ENCODE results near the gene BLOC1S3. TPM values are rescaled to one million over a fixed set of nuclear protein-coding genes. Genes with fewer than 3 reads are reported as not detected.

The BLOC1S3 gene
- total RNA-seq, 1 donor from 2014 or later = 5.0 TPM

GRCh38 chr19:45175515-45176345 is 2.9 kb upstream of the BLOC1S3 start:
- no peak for DNase-seq (ENCODE audit: low spot score)
- intact Hi-C loops (cut with DNase I) = loop anchor here (5.0 kb wide), 2 partner anchors 83 to 98 kb away; partner anchors contain the start of genes GEMIN7, PPP1R37 and ZNF296

DNA sequence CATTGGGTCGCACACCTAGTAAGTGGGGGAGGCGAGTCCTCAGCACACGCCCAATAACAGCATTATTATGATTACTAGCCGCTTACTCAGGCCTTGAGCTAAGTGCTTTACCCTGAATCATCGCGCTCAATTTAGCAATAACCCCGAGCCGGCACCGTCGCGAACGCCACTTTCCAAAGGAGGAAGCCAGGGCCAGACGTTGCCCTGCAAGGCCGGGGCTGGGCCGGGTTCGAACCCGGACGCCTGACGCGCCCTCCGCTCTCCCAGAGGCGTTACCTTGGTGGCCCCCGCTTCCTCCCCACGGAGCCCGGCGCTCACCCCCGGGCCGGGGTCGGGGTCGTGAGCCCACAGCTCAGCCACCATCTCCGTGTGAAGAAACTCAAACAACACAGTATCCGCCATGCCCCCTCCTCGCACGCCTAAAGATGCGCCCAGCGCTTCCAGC is 745 bp upstream of the BLOC1S3 start, which contains the start of gene TRAPPC6A:
Gene TRAPPC6A (minus strand): TSS at position 421 of the 445 bp plus-strand sequence. CDS start 19 bp downstream, at position 402.
- intact Hi-C loops (cut with DNase I) = loop anchor here (5.0 kb wide), 2 partner anchors 86 to 101 kb away; partner anchors contain the start of genes GEMIN7, PPP1R37 and ZNF296
- no peak for DNase-seq (ENCODE audit: low spot score)

GRCh38 chr19:45179072-45179891 is 698 bp downstream of the BLOC1S3 start:
- DNase-seq (ENCODE audit: low spot score) = no peak
- intact Hi-C loops (cut with DNase I) = loop anchor here (5.0 kb wide), 2 partner anchors 87 to 102 kb away; partner anchors contain the start of genes GEMIN7, PPP1R37 and ZNF296

- intact Hi-C loops (cut with DNase I) = loop anchor here (5.0 kb wide), 2 partner anchors 88 to 103 kb away; partner anchors contain the start of genes GEMIN7, PPP1R37 and ZNF296
- no peak for DNase-seq (ENCODE audit: low spot score)
These were observed 1.3 kb downstream of the BLOC1S3 start for GRCh38 chr19:45179892-45180370.

DNA sequence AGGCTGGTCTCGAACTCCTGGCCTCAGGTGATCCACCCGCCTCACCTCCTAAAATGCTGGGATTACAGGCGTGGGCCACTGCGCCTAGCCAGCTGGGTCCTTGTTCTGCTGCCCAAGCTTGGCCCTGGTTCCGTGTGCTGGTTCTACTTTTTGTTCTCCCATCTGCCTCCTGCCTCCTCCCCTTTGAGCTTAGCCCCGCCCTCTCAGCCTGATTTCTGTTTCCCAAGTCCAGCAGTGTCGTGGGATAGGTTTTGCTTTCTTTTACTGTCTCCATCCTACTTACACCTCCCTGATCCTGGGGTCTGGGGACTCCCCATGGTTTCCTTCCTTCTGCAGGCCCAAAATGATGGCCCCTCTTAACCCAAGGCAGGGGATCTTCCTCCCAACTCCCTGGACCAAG is 2.4 kb downstream of the BLOC1S3 start:
- intact Hi-C loops (cut with DNase I) = no loop called here
- DNase-seq (ENCODE audit: low spot score) = no peak

DNA sequence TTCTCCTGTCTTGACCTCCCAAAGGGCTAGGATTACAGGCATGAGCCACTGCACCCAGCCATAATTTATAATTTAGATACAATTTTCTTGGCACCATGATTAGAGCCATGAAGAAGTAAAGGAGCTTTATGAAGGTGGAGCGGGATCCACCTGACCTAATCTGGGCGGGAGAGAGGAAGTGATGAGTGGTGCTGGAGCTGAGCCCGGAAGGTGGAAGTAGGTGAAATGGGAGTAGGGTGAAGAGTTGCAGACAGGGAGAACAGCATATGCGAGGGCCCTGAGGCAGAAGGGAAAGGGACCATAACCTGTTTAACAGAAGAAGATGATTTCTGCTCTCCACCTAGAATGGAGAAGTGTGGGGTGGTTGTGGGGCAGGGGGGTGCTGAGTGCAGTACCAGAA is 4.2 kb downstream of the BLOC1S3 start:
- intact Hi-C loops (cut with DNase I) = no loop called here
- no peak for DNase-seq (ENCODE audit: low spot score)

DNA sequence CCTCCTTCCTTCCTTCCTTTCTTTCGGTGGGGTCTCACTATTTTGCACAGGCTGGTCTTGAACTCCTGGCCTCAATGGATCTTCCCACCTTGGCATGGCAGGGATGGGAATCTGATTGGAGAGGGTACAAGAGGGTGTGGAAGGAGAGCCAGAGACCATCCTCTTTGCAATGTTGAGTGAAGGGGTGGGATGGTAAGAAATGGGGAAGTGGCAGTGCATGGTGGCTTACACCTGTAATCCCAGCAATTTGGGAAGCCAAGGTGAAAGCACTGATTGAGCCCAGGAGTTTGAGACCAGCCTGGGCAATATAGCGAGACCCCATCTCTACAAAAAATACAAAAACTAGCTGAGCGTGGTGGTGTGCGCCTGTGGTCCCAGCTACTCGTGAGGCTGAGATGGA is 5.5 kb downstream of the BLOC1S3 start:
- DNase-seq (ENCODE audit: low spot score) = no peak
- intact Hi-C loops (cut with DNase I) = no loop called here

GRCh38 chr19:45186509-45187334 is 8.1 kb downstream of the BLOC1S3 start:
- DNase-seq (ENCODE audit: low spot score) = no peak
- intact Hi-C loops (cut with DNase I) = no loop called here

- intact Hi-C loops (cut with DNase I) = no loop called here
- no peak for DNase-seq (ENCODE audit: low spot score)
These were observed 9.0 kb downstream of the BLOC1S3 start for GRCh38 chr19:45187421-45188100.

- DNase-seq (ENCODE audit: low spot score) = no peak
- intact Hi-C loops (cut with DNase I) = loop anchor here (10.0 kb wide), 1 partner anchor 155 kb away; the partner anchor contains the start of gene KLC3
These were observed 11.4 kb downstream of the BLOC1S3 start for GRCh38 chr19:45189971-45190370.

DNA sequence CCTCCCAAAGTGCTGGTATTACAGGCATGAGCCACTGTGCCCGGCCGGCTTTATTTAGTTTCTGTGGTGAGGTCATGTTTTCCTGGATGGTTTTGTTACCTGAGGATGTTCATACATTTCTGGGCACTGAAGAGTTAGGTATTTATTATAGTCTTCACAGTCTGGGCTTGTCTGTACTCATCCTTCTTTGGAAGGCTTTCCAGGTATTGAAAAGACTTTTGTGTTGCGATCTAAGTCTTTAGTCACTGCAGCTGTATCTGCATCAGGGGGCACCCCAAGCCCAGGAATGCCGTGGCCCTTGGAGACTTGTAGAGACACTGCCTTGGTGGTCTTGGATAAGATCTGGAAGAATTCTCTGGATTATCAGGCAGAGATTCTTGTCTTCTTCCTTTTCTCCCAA is 12.8 kb downstream of the BLOC1S3 start:
- intact Hi-C loops (cut with DNase I) = loop anchor here (10.0 kb wide), 1 partner anchor 153 kb away; the partner anchor contains the start of gene KLC3
- no peak for DNase-seq (ENCODE audit: low spot score)

DNA sequence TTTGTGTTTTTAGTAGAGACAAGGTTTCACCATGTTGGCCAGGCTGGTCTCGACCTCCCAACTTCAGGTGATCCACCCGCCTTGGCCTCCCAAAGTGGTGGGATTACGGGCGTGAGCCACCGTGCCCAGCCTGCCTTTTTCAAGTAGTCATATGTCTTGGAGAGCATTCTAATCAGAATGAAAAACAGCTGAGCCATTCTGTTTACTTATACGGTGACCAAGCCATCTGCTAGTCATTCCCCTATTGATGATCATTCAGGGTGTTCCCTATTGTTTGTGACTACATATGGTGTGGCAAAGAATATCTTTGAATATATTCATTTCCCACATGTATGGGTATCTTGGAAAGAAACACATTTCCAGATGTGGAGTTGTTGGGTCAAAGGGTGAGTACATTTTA is 17.2 kb downstream of the BLOC1S3 start:
- intact Hi-C loops (cut with DNase I) = loop anchor here (10.0 kb wide), 1 partner anchor 149 kb away; the partner anchor contains the start of gene KLC3
- no peak for DNase-seq (ENCODE audit: low spot score)

DNA sequence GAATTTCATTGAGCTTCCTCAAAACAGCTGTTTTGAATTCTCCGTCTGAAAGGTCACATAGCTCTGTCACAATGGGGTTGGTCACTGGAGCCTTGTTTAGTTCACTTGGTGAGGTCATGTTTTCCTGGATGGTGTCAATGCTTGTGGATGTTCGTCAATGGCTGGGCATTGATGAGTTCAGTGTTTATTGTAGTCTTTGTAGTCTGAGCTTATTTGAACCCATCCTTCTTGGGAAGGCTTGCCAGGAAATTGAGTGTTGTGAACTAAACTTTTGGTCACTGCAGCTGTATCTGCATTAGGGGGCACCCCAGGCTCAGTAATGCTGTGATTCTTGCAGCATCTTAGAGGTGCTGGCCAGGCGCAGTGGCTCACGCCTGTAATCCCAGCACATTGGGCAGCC is 22.0 kb downstream of the BLOC1S3 start:
- no peak for DNase-seq (ENCODE audit: low spot score)

DNA sequence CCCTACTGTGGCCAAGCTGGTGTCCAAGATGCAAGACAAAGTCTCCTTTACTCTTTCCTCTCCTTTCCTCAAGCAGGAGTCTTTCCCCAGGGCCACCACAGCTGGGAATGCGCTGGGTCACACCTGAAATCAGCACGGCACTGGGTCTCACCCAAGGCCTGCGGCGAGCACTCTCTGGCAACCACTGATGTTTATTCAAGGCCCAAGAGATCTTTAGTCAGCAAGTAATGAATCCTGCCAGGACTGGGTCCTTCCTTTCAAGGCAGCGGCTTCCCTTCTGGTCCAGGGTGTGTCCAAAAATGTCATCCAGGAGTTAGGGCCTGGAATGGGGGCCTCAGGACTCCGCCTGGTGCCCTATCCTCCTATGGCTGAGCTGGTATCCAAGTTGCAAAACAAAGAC is 24.1 kb downstream of the BLOC1S3 start:
- DNase-seq (ENCODE audit: low spot score) = no peak
- intact Hi-C loops (cut with DNase I) = no loop called here

More for the DNA sequence above, 22.0 kb downstream of the BLOC1S3 start:
- intact Hi-C loops (cut with DNase I) = loop anchor here (2.0 kb wide), 1 partner anchor 50 kb away; the partner anchor contains the start of gene MARK4

DNA sequence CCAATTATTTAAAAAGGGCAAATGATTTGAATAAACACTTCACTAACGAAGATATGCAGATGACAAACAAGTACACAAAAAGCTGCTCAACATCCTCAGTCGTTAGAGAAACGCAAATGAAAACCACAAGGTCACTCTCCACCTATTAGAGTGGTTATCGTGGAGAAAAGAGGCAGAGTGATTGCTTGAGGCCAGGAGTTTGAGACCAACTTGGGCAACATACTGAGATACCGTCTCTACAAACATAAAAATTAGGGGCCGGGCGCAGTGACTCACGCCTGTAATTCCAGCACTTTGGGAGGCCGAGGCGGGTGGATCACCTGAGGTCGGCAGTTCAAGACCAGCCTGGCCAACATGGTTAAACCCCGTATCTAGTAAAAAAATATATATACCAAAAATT is 27.2 kb downstream of the BLOC1S3 start:
- no peak for DNase-seq (ENCODE audit: low spot score)
- intact Hi-C loops (cut with DNase I) = no loop called here

DNA sequence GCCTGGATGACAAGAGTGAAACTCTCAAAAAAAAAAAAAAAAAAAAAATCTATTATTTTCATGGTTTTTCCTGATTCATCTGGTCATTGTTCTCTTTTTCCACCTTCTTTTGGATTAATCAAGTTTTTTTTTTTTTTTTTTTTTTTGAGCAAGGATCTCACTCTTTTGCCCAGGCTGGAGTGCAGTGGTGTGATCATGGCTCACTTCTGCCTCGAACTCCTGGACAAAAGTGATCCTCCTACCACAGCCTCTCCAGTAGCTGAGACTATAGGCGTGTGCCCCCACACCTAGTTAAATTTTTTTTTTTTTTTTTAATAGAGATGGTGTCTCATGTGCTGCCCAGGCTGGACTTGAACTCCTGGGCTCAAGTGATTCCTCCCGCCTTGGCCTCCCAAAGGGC is 27.7 kb downstream of the BLOC1S3 start:
- intact Hi-C loops (cut with DNase I) = no loop called here
- no peak for DNase-seq (ENCODE audit: low spot score)

GRCh38 chr19:45211751-45212381 is 33.3 kb downstream of the BLOC1S3 start:
- intact Hi-C loops (cut with DNase I) = loop anchor here (2.0 kb wide), 1 partner anchor 33 kb away; the partner anchor contains the start of gene EXOC3L2
- no peak for DNase-seq (ENCODE audit: low spot score)

- no peak for DNase-seq (ENCODE audit: low spot score)
- intact Hi-C loops (cut with DNase I) = loop anchor here (2.0 kb wide), 1 partner anchor 32 kb away; the partner anchor contains the start of gene EXOC3L2
These were observed 34.4 kb downstream of the BLOC1S3 start for GRCh38 chr19:45213031-45213430.
